WTC11 (cell line): Measurements from ENCODE around the gene NFIL3. TPM values are rescaled to one million over a fixed set of nuclear protein-coding genes. Genes with fewer than 3 reads are reported as not detected.

ENCODE experiments used
- ATAC-seq: fragments of 200-7000 bp; cut with Tn5 transposase; 2 replicates; pipeline ENCODE4 v1.10.0; 2021; ENCODE audit warnings: mild to moderate bottlenecking, moderate library complexity
- CTCF ChIA-PET: fragments of 300-600 bp; sonication (Branson Sonifier 250); formaldehyde crosslinking; loops from one replicate; lab custom pipeline; 2021; ENCODE audit warnings: antibody characterized with exemption; lab: Charles Lee
- POLR2A ChIA-PET: fragments of 350-600 bp; sonication (Branson Sonifier 250); formaldehyde crosslinking; loops from one replicate; lab custom pipeline; 2021; ENCODE audit warnings: antibody characterized with exemption; lab: Charles Lee
- DNase-seq: peaks from one replicate; pipeline ENCODE4 v3.0.0; 2021; ENCODE audit warnings: low spot score
- H3K27ac Mint-ChIP-seq: 2 replicates; pipeline ENCODE4 v1.8.0; 2021; ENCODE audit warnings: mixed read lengths
- H3K27me3 Mint-ChIP-seq: 2 replicates; pipeline ENCODE4 v1.8.0; 2021; ENCODE audit warnings: low read depth, mild to moderate bottlenecking, moderate library complexity, mixed read lengths
- H3K36me3 Mint-ChIP-seq: 2 replicates; pipeline ENCODE4 v1.8.0; 2021; ENCODE audit warnings: mixed read lengths
- H3K4me1 Mint-ChIP-seq: 2 replicates; pipeline ENCODE4 v1.8.0; 2022; ENCODE audit warnings: mixed read lengths
- H3K4me3 Mint-ChIP-seq: 2 replicates; pipeline ENCODE4 v1.8.0; 2021; ENCODE audit warnings: mild to moderate bottlenecking, moderate library complexity, mixed read lengths
- H3K9me3 Mint-ChIP-seq: 2 replicates; pipeline ENCODE4 v1.8.0; 2021; ENCODE audit warnings: mixed read lengths
- CREB1 ChIP-seq: sonication (generic); formaldehyde crosslinking; IDR thresholded peaks from 2 replicates; pipeline ENCODE4 v1.8.0; 2023; ENCODE audit warnings: mild to moderate bottlenecking, missing genetic modification reagents
- ELF4 ChIP-seq: sonication (generic); formaldehyde crosslinking; IDR thresholded peaks from 2 replicates; pipeline ENCODE4 v1.8.1; 2022; ENCODE audit warnings: low read depth, mild to moderate bottlenecking, moderate library complexity, missing genetic modification reagents
- FOXJ3 ChIP-seq: sonication (generic); formaldehyde crosslinking; IDR thresholded peaks from 2 replicates; pipeline ENCODE4 v1.9.0; 2021; ENCODE audit warnings: missing genetic modification reagents, mild to moderate bottlenecking, borderline replicate concordance
- FOXP1 ChIP-seq: sonication (generic); formaldehyde crosslinking; IDR thresholded peaks from 2 replicates; pipeline ENCODE4 v1.8.0; 2022; ENCODE audit warnings: missing genetic modification reagents, mild to moderate bottlenecking, moderate library complexity, borderline replicate concordance
- NFE2L1 ChIP-seq: sonication (generic); formaldehyde crosslinking; IDR thresholded peaks from 2 replicates; pipeline ENCODE4 v1.8.1; 2023; ENCODE audit warnings: missing genetic modification reagents
- NR2C2 ChIP-seq: sonication (generic); formaldehyde crosslinking; IDR thresholded peaks from 2 replicates; pipeline ENCODE4 v1.8.0; 2022; ENCODE audit warnings: mild to moderate bottlenecking, missing genetic modification reagents
- ZNF121 ChIP-seq: sonication (generic); formaldehyde crosslinking; IDR thresholded peaks from 2 replicates; pipeline ENCODE4 v1.8.0; 2023; ENCODE audit warnings: missing genetic modification reagents
- ZNF232 ChIP-seq: sonication (generic); formaldehyde crosslinking; IDR thresholded peaks from 2 replicates; pipeline ENCODE4 v1.8.0; 2022; ENCODE audit warnings: mild to moderate bottlenecking, missing genetic modification reagents
- ZNF416 ChIP-seq: fragments of 250-450 bp; sonication (Bioruptor Pico); IDR thresholded peaks from 2 replicates; pipeline ENCODE4 v1.9.0; 2021; ENCODE audit warnings: mild to moderate bottlenecking, inconsistent platforms
- total RNA-seq: library from RNA; stranded (reverse); gene quantifications from 3 replicates; pipeline ENCODE4 v1.2.3, GENCODE V29; 2021
- TF ChIP-seq, protein P1 (sequence below): sonication (generic); formaldehyde crosslinking; IDR thresholded peaks from 2 replicates; pipeline ENCODE4 v1.8.0; 2022; ENCODE audit warnings: missing genetic modification reagents
- TF ChIP-seq, protein P2 (sequence below): fragments of 250-450 bp; sonication (Bioruptor Pico); IDR thresholded peaks from 2 replicates; pipeline ENCODE4 v1.8.0; 2021; ENCODE audit warnings: mild to moderate bottlenecking
- TF ChIP-seq, protein P3 (sequence below): sonication (generic); formaldehyde crosslinking; IDR thresholded peaks from 2 replicates; pipeline ENCODE4 v1.8.1; 2023; ENCODE audit warnings: mild to moderate bottlenecking, moderate library complexity, missing genetic modification reagents
- TF ChIP-seq, protein P4 (sequence below): fragments of 250-450 bp; sonication (Bioruptor Pico); IDR thresholded peaks from 2 replicates; pipeline ENCODE4 v1.9.0; 2021; ENCODE audit warnings: mild to moderate bottlenecking
- TF ChIP-seq, protein P5 (sequence below): sonication (generic); formaldehyde crosslinking; IDR thresholded peaks from 2 replicates; pipeline ENCODE4 v1.8.1; 2022; ENCODE audit warnings: mild to moderate bottlenecking, moderate library complexity, missing genetic modification reagents
- TF ChIP-seq, protein P6 (sequence below): fragments of 200-600 bp; IDR thresholded peaks from 2 replicates; pipeline ENCODE4 v1.8.0; 2022; ENCODE audit warnings: antibody characterized with exemption
- TF ChIP-seq, protein P7 (sequence below): sonication (generic); formaldehyde crosslinking; IDR thresholded peaks from 2 replicates; pipeline ENCODE4 v1.8.1; 2022; ENCODE audit warnings: mild to moderate bottlenecking, missing genetic modification reagents, moderate library complexity, borderline replicate concordance

Gene NFIL3
- total RNA-seq, 1 experiment from 2014 or later: 11.8 TPM

DNA sequence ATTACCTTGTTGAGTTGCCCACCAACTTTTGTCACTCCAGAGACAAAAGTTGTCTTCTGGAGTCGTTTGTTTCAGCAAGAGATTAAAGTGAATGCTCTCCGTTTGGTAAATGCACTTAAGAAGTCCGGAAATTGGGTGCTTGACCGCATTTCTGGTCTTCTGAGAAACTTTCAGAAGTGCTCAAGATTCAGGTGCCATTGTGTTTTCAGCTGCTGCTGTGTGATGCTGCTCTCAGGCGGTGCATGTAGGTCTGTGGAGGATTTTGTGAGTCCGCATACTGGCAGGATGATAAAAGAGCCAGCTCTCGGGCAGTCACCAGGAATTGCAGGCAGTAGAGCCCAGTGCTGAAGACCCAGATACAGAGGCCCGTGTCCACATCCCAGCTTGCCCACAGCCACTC, 5.9 kb upstream of the NFIL3 start:
- peaks cover 17% of the 10 kb centered on the region for H3K27me3 Mint-ChIP-seq

DNA sequence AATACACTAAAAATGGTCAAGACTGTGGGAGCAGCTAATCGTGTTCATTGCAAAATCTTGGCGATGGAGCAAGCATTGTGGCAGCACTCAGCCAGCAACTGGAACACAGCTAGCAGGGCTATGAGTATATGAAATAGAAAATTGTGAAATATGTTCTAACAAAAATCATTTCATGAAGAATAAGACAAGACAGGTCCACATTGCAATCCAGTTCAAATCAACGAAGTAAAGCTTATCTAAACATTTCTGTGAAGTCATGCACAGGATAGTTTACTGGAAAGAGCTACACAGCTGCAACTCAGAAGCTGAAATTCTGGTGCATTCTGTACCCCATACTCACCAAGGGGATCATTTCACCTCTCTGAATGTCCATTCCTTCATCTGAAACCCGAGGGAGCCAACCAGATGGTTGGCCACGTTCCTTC, 5.3 kb upstream of the NFIL3 start:
- ChIA-PET POLR2A (no interaction called here), CTCF (interaction anchor here (6.8 kb wide), 1 partner anchor 513 kb away, joined by 69 read pairs; no protein-coding TSS in a partner anchor)
- ATAC-seq (no peak), DNase-seq (no peak)
- Mint-ChIP-seq H3K9me3 (no peaks in the 10 kb centered on the region), H3K27ac (no peak overlapping the region), H3K36me3 (no peaks in the 10 kb centered on the region), H3K4me1 (peaks cover 8% of the 10 kb centered on the region), H3K27me3 (peaks cover 21% of the 10 kb centered on the region), H3K4me3 (no peak overlapping the region)
- TF ChIP-seq, protein P1, sequence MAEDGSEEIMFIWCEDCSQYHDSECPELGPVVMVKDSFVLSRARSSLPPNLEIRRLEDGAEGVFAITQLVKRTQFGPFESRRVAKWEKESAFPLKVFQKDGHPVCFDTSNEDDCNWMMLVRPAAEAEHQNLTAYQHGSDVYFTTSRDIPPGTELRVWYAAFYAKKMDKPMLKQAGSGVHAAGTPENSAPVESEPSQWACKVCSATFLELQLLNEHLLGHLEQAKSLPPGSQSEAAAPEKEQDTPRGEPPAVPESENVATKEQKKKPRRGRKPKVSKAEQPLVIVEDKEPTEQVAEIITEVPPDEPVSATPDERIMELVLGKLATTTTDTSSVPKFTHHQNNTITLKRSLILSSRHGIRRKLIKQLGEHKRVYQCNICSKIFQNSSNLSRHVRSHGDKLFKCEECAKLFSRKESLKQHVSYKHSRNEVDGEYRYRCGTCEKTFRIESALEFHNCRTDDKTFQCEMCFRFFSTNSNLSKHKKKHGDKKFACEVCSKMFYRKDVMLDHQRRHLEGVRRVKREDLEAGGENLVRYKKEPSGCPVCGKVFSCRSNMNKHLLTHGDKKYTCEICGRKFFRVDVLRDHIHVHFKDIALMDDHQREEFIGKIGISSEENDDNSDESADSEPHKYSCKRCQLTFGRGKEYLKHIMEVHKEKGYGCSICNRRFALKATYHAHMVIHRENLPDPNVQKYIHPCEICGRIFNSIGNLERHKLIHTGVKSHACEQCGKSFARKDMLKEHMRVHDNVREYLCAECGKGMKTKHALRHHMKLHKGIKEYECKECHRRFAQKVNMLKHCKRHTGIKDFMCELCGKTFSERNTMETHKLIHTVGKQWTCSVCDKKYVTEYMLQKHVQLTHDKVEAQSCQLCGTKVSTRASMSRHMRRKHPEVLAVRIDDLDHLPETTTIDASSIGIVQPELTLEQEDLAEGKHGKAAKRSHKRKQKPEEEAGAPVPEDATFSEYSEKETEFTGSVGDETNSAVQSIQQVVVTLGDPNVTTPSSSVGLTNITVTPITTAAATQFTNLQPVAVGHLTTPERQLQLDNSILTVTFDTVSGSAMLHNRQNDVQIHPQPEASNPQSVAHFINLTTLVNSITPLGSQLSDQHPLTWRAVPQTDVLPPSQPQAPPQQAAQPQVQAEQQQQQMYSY (CRISPR knock-in tag): no peak
- TF ChIP-seq, protein P2, sequence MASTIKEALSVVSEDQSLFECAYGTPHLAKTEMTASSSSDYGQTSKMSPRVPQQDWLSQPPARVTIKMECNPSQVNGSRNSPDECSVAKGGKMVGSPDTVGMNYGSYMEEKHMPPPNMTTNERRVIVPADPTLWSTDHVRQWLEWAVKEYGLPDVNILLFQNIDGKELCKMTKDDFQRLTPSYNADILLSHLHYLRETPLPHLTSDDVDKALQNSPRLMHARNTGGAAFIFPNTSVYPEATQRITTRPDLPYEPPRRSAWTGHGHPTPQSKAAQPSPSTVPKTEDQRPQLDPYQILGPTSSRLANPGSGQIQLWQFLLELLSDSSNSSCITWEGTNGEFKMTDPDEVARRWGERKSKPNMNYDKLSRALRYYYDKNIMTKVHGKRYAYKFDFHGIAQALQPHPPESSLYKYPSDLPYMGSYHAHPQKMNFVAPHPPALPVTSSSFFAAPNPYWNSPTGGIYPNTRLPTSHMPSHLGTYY (CRISPR knock-in tag): no peak

More for the DNA sequence above, 5.9 kb upstream of the NFIL3 start:
- Mint-ChIP-seq H3K27ac (no peak overlapping the region), H3K36me3 (no peaks in the 10 kb centered on the region), H3K9me3 (no peaks in the 10 kb centered on the region), H3K4me1 (peaks cover 8% of the 10 kb centered on the region)
- DNase-seq (no peak), ATAC-seq (no peak)
- CTCF ChIA-PET: interaction anchor here (6.8 kb wide), 1 partner anchor 514 kb away, joined by 69 read pairs; no protein-coding TSS in a partner anchor
- TF ChIP-seq ZNF416 (CRISPR knock-in tag): no peak
- TF ChIP-seq, protein P3, sequence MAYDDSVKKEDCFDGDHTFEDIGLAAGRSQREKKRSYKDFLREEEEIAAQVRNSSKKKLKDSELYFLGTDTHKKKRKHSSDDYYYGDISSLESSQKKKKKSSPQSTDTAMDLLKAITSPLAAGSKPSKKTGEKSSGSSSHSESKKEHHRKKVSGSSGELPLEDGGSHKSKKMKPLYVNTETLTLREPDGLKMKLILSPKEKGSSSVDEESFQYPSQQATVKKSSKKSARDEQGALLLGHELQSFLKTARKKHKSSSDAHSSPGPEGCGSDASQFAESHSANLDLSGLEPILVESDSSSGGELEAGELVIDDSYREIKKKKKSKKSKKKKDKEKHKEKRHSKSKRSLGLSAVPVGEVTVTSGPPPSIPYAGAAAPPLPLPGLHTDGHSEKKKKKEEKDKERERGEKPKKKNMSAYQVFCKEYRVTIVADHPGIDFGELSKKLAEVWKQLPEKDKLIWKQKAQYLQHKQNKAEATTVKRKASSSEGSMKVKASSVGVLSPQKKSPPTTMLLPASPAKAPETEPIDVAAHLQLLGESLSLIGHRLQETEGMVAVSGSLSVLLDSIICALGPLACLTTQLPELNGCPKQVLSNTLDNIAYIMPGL: no peak
- TF ChIP-seq, protein P4, sequence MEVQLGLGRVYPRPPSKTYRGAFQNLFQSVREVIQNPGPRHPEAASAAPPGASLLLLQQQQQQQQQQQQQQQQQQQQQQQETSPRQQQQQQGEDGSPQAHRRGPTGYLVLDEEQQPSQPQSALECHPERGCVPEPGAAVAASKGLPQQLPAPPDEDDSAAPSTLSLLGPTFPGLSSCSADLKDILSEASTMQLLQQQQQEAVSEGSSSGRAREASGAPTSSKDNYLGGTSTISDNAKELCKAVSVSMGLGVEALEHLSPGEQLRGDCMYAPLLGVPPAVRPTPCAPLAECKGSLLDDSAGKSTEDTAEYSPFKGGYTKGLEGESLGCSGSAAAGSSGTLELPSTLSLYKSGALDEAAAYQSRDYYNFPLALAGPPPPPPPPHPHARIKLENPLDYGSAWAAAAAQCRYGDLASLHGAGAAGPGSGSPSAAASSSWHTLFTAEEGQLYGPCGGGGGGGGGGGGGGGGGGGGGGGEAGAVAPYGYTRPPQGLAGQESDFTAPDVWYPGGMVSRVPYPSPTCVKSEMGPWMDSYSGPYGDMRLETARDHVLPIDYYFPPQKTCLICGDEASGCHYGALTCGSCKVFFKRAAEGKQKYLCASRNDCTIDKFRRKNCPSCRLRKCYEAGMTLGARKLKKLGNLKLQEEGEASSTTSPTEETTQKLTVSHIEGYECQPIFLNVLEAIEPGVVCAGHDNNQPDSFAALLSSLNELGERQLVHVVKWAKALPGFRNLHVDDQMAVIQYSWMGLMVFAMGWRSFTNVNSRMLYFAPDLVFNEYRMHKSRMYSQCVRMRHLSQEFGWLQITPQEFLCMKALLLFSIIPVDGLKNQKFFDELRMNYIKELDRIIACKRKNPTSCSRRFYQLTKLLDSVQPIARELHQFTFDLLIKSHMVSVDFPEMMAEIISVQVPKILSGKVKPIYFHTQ (CRISPR knock-in tag): no peak
- TF ChIP-seq, all 79 proteins: peak for 0
- POLR2A ChIA-PET: interaction anchor here (0.5 kb wide), 1 partner anchor 83 kb away, joined by 3 read pairs; no protein-coding TSS in a partner anchor
- no peak overlapping the region for H3K4me3 Mint-ChIP-seq

DNA sequence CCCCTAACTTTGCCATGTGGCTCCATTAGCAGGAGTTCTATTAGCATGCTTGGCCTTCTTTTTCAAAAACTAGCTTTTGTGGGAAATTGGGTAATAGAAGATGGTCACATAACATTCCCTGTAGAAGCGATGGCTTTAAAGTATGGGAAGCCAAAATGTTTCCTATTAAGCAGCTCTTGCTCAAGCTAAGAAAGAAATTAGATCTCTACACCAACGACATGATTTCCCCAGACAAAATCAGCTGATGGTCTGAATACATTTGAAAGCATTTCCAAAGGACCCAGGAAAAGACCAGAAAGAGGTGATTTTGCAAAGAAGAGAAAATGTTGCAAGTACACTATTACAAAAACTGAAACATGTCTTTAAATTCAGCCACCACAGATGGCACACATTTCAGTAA, 4.8 kb upstream of the NFIL3 start:
- POLR2A ChIA-PET: no interaction called here
- CTCF ChIA-PET: interaction anchor here (6.8 kb wide), 1 partner anchor 513 kb away, joined by 69 read pairs; no protein-coding TSS in a partner anchor
- Mint-ChIP-seq H3K27me3 (peaks cover 21% of the 10 kb centered on the region), H3K36me3 (no peaks in the 10 kb centered on the region), H3K4me1 (peaks cover 8% of the 10 kb centered on the region), H3K27ac (no peak overlapping the region), H3K4me3 (no peak overlapping the region), H3K9me3 (no peaks in the 10 kb centered on the region)
- no peak for ATAC-seq
- DNase-seq: no peak
- TF ChIP-seq ELF4 (CRISPR knock-in tag) (no peak), NR2C2 (no peak), CREB1 (CRISPR knock-in tag) (no peak), FOXP1 (CRISPR knock-in tag) (no peak), FOXJ3 (CRISPR knock-in tag) (no peak), ZNF232 (CRISPR knock-in tag) (no peak), ZNF121 (CRISPR knock-in tag) (no peak), NFE2L1 (CRISPR knock-in tag) (no peak)
- TF ChIP-seq, protein P5, sequence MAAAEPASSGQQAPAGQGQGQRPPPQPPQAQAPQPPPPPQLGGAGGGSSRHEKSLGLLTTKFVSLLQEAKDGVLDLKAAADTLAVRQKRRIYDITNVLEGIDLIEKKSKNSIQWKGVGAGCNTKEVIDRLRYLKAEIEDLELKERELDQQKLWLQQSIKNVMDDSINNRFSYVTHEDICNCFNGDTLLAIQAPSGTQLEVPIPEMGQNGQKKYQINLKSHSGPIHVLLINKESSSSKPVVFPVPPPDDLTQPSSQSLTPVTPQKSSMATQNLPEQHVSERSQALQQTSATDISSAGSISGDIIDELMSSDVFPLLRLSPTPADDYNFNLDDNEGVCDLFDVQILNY: no peak
- TF ChIP-seq, protein P6, sequence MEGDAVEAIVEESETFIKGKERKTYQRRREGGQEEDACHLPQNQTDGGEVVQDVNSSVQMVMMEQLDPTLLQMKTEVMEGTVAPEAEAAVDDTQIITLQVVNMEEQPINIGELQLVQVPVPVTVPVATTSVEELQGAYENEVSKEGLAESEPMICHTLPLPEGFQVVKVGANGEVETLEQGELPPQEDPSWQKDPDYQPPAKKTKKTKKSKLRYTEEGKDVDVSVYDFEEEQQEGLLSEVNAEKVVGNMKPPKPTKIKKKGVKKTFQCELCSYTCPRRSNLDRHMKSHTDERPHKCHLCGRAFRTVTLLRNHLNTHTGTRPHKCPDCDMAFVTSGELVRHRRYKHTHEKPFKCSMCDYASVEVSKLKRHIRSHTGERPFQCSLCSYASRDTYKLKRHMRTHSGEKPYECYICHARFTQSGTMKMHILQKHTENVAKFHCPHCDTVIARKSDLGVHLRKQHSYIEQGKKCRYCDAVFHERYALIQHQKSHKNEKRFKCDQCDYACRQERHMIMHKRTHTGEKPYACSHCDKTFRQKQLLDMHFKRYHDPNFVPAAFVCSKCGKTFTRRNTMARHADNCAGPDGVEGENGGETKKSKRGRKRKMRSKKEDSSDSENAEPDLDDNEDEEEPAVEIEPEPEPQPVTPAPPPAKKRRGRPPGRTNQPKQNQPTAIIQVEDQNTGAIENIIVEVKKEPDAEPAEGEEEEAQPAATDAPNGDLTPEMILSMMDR: no peak
- TF ChIP-seq, protein P7, sequence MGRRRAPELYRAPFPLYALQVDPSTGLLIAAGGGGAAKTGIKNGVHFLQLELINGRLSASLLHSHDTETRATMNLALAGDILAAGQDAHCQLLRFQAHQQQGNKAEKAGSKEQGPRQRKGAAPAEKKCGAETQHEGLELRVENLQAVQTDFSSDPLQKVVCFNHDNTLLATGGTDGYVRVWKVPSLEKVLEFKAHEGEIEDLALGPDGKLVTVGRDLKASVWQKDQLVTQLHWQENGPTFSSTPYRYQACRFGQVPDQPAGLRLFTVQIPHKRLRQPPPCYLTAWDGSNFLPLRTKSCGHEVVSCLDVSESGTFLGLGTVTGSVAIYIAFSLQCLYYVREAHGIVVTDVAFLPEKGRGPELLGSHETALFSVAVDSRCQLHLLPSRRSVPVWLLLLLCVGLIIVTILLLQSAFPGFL (CRISPR knock-in tag): no peak
